Activated CD8-positive, alpha-beta memory T cell treated with anti-CD3 and anti-CD28 coated beads for 36 hours (primary cell): ENCODE data around the gene RSPH6A. TPM values are rescaled to one million over a fixed set of nuclear protein-coding genes. Genes with fewer than 3 reads are reported as not detected.

Source experiments
- CTCF ChIA-PET: fragments of 350-600 bp; sonication (Branson Sonifier 250); formaldehyde crosslinking; loops from one replicate; lab custom pipeline; 2021; ENCODE audit warnings: antibody characterized with exemption; lab: Charles Lee
- POLR2A ChIA-PET: fragments of 350-600 bp; sonication (Branson Sonifier 250); formaldehyde crosslinking; loops from one replicate; lab custom pipeline; 2021; ENCODE audit warnings: antibody characterized with exemption; lab: Charles Lee
- total RNA-seq, 2 experiments: library from RNA; stranded (reverse); gene quantifications; one replicate each; pipeline ENCODE4 v1.2.3, GENCODE V29; 2021

Gene RSPH6A
- total RNA-seq, 2 experiments from 2014 or later, result 0.17 to 0.23 TPM

DNA sequence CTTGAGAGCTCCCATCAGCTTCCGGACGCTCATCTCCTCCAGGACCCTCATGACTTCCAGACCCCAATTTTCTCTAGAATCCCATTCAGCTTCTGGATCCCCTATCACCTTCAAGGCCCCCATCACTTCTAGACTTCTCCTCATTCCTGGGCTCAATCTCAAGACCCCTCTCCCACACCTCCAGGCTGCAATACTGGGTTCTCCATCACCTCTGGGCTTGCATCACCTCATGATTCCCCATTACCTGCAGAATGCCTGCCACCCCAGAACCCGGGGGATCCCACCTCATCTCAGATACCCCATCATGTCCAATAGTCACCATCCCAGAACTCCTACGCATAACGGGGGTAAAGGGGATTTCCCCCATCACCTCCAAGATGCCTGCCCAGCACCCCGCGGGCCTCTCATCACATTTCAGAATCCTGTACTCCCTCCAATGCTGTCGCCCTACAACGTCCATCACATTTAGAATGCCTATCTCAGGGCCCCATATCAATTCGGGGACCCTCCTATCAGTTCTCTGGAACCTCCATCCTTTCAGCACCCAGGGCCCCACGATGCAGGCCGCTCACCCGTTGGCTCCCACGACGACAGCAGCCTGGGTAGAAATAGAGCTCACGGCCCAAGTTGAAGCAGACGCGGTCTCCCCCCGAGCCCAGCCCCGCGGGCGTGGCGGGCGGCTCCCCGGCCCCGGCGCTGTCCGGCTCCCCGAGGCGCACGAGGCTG is 23.2 kb downstream of the RSPH6A start:
- ChIA-PET CTCF (interaction anchor here (1.2 to 2.9 kb wide), 3 partner anchors 10 to 22 kb away, joined by 6 to 13 read pairs (median 7); partner anchors contain the start of genes DMPK and SIX5), POLR2A (interaction anchor here (0.5 to 1.4 kb wide), 3 partner anchors 12 to 335 kb away, joined by 3 to 10 read pairs (median 4); partner anchors contain the start of gene SIX5)

GRCh38 chr19:45790942-45791341 is 24.2 kb downstream of the RSPH6A start:
- CTCF ChIA-PET, result interaction anchor here (1.1 to 2.9 kb wide), 3 partner anchors 12 to 21 kb away, joined by 3 to 13 read pairs (median 4); partner anchors contain the start of gene SIX5
- POLR2A ChIA-PET, result interaction anchor here (0.5 kb wide), 1 partner anchor 13 kb away, joined by 3 read pairs; no protein-coding TSS in a partner anchor

DNA sequence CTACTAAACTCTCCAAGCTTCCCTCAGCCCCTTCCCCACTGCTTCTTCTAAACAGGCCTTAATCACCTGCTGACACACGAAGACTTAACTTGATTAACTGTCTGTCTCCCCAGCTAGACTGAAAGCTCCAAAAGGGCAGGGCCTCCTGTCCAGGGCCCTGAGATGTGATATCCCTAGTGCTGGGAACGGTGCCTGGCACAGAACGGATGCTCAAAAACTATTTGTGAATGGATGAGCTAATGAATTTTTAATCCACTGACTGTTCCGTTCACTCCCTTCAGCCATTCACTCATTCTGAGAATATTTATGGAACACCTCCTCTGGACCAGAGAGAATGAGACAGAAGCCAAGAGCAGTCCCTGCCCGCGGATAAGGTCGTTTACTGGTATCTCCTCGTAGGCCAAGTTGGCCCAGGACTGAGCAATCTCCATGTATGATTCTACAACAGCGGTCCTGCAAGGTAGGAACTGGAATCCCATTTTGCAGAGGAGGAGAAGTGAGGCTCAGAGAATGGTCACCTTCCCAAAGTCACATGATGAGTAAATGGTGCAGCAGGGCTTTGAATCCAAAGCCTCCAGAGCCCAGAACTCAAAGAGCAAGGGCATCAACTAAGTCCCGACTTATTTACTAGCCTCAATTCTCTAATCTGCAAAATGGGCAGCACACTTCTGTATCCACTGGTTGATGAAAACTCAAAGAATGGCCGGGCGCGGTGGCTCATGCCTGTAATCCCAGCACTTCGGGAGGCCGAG is 25.9 kb downstream of the RSPH6A start:
- ChIA-PET CTCF (interaction anchor here (0.7 to 1.2 kb wide), 4 partner anchors 10 to 19 kb away, joined by 3 to 5 read pairs (median 3); partner anchors contain the start of gene SIX5), POLR2A (no interaction called here)

GRCh38 chr19:45786533-45786894 is 28.6 kb downstream of the RSPH6A start:
- ChIA-PET CTCF (no interaction called here), POLR2A (interaction anchor here (0.5 kb wide), 1 partner anchor 143 kb away, joined by 5 read pairs; no protein-coding TSS in a partner anchor)

- POLR2A ChIA-PET, result interaction anchor here (0.5 kb wide), 1 partner anchor 144 kb away, joined by 5 read pairs; no protein-coding TSS in a partner anchor
- CTCF ChIA-PET, result no interaction called here
Observed at GRCh38 chr19:45785781-45786532, 29.2 kb downstream of the RSPH6A start.

GRCh38 chr19:45785097-45785496 is 30.0 kb downstream of the RSPH6A start:
- POLR2A ChIA-PET, result no interaction called here
- CTCF ChIA-PET, result interaction anchor here (0.8 to 1.5 kb wide), 2 partner anchors 14 to 32 kb away, joined by 3 to 4 read pairs; no protein-coding TSS in a partner anchor

DNA sequence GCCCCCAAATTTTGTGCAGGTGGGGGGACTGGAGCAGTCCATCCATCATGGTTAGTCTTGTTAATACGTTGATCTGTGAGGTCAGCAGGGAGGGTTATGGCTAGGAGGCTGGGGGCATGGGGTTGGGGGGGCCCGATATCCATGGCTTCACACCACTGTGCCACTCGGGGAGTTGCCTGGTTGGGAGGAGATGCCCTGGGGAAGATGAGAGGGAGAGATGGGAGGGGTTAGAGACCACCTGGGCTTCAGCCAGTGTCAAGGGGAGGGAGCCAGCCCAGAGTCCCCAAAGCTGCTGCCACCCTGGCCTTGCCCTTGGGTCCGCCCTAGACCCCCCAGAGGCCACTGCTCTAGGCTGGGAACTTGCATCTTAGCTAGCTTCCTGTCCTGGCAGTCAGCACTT is 31.0 kb downstream of the RSPH6A start:
- POLR2A ChIA-PET, result no interaction called here
- CTCF ChIA-PET, result interaction anchor here (1.5 kb wide), 1 partner anchor 15 kb away, joined by 3 read pairs; no protein-coding TSS in a partner anchor

GRCh38 chr19:45782820-45783785 is 32.0 kb downstream of the RSPH6A start:
- ChIA-PET CTCF (interaction anchor here (0.6 to 1.7 kb wide), 3 partner anchors 9 to 66 kb away, joined by 3 to 6 read pairs (median 3); partner anchors contain the start of gene DMWD), POLR2A (interaction anchor here (0.5 to 0.6 kb wide), 4 partner anchors 39 to 1144 kb away, joined by 3 to 6 read pairs (median 3); partner anchors contain the start of gene FBXO46)

GRCh38 chr19:45782162-45782691 is 32.9 kb downstream of the RSPH6A start, which contains the start of gene DMPK:
TSS of gene DMPK (minus strand) at chr19:45782490. CDS start at chr19:45782352, 138 bp downstream.
- ChIA-PET POLR2A (interaction anchor here (0.5 to 1.6 kb wide), 4 partner anchors 13 to 1145 kb away, joined by 3 to 7 read pairs (median 4); partner anchors contain the start of gene SIX5), CTCF (interaction anchor here (0.6 to 1.7 kb wide), 5 partner anchors 8 to 66 kb away, joined by 3 to 6 read pairs (median 3); partner anchors contain the start of gene DMWD)

GRCh38 chr19:45781214-45782161 is 33.6 kb downstream of the RSPH6A start:
- ChIA-PET CTCF (interaction anchor here (0.6 to 1.7 kb wide), 4 partner anchors 7 to 65 kb away, joined by 3 to 6 read pairs (median 4); partner anchors contain the start of gene DMWD), POLR2A (interaction anchor here (1.6 kb wide), 1 partner anchor 12 kb away, joined by 7 read pairs; the partner anchor contains the start of gene SIX5)

DNA sequence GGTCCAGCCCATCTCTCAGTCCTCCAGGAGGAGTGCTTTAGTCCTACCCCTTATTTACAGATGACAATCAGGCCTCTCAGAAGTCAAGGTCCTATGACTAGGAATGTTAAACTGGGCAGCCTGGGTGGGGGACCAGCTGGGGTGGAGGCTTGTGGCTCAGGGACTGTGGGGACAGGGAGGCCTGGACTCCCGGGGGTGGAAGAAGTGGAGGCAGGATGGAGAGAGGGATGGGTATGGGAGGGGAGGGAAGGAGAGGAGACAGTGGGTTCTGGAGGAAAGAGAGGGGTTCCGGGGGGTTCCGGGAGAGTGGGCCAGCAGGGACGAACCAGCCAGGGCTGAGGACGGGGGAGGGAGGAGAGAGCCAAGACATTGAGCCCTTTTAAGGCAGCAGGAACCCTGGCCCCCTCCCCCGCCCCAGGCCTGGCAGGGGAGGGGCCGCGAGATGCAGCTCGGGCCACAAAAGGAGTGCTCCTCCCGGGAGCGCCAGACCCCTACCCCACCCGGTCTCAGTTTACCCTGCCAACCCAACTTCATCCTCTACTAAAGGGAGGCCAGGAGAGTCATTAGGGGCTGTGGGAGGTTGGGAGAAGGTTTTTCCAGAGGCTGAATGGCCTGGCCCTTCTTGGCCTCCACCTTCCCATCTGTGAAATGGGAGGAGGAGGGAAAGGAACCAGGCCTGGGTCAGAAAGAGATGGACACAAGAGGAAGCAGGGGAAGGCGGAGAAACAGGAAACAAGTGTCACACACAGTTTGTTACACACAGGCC is 34.5 kb downstream of the RSPH6A start:
- ChIA-PET CTCF (interaction anchor here (1.2 to 1.8 kb wide), 2 partner anchors 11 to 19 kb away, joined by 3 to 30 read pairs; partner anchors contain the start of gene SIX5), POLR2A (interaction anchor here (1.6 kb wide), 1 partner anchor 11 kb away, joined by 7 read pairs; the partner anchor contains the start of gene SIX5)

DNA sequence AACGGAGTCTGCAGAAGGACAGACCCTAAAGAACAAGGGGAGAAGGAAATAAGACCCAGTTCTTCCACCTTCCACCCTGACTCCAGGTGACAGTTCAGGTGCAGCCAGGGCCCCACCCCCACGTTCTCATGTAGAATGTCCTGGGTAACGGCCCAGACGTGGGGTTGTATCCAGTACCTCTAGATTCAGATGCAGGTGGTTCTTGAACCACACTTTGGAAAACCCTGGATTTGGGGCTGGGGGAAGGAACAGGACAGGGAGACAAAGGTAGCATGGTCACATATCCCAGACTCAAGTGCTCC is 35.0 kb downstream of the RSPH6A start:
- CTCF ChIA-PET, result interaction anchor here (1.8 kb wide), 1 partner anchor 10 kb away, joined by 30 read pairs; the partner anchor contains the start of gene SIX5
- POLR2A ChIA-PET, result no interaction called here

GRCh38 chr19:45779231-45780145 is 35.6 kb downstream of the RSPH6A start:
- POLR2A ChIA-PET, result interaction anchor here (1.2 kb wide), 1 partner anchor 9 kb away, joined by 5 read pairs; no protein-coding TSS in a partner anchor
- CTCF ChIA-PET, result interaction anchor here (0.6 to 1.8 kb wide), 6 partner anchors 10 to 78 kb away, joined by 3 to 30 read pairs (median 8); partner anchors contain the start of genes DMWD and SIX5
